NCI-H1930 (cell line): ENCODE data around the gene CD8B2.
A peak's percentile ranks its signal among the peaks of the same experiment; 100 is the strongest.
"Not testable (repeated sequence)": the region's sequence is repeated elsewhere in the genome, so short reads cannot be mapped to it uniquely, and the experiment has no call there.

Experiments used
- DNase-seq, 2 experiments: peaks; one replicate each; lab custom pipeline; 2025; lab: John Stamatoyannopoulos, UW

Gene CD8B2

GRCh38 chr2:106551417-106552130 is 64.4 kb downstream of the CD8B2 start:
- DNase-seq = no peak

GRCh38 chr2:106552921-106553320 is 65.8 kb downstream of the CD8B2 start:
- DNase-seq = no peak

- DNase-seq = no peak
Measured at GRCh38 chr2:106553321-106553720, 66.2 kb downstream of the CD8B2 start.

GRCh38 chr2:106554411-106554810 is 67.2 kb downstream of the CD8B2 start:
- DNase-seq = no peak

GRCh38 chr2:106555053-106555452 is 67.9 kb downstream of the CD8B2 start:
- DNase-seq = no peak

- DNase-seq = not testable (repeated sequence)
Measured at GRCh38 chr2:106559786-106560185, 72.6 kb downstream of the CD8B2 start.

- no peak for DNase-seq
Measured at GRCh38 chr2:106560773-106561172, 73.6 kb downstream of the CD8B2 start.

GRCh38 chr2:106561356-106561755 is 74.2 kb downstream of the CD8B2 start:
- no peak for DNase-seq

- DNase-seq = no peak
Measured at GRCh38 chr2:106561803-106562202, 74.6 kb downstream of the CD8B2 start.

GRCh38 chr2:106562268-106563186 is 75.4 kb downstream of the CD8B2 start:
- no peak for DNase-seq

- no peak for DNase-seq
Measured at GRCh38 chr2:106563195-106563594, 76.0 kb downstream of the CD8B2 start.

- no peak for DNase-seq
Measured at GRCh38 chr2:106565599-106565998, 78.4 kb downstream of the CD8B2 start.

GRCh38 chr2:106566050-106566449 is 78.9 kb downstream of the CD8B2 start:
- DNase-seq = peak in 1 of 2 experiments; percentile 16

GRCh38 chr2:106566484-106566883 is 79.3 kb downstream of the CD8B2 start:
- not testable (repeated sequence) for DNase-seq

- DNase-seq = no peak
Measured at GRCh38 chr2:106570316-106570715, 83.2 kb downstream of the CD8B2 start.
